ENCODE results near the gene TUB.

DNA sequence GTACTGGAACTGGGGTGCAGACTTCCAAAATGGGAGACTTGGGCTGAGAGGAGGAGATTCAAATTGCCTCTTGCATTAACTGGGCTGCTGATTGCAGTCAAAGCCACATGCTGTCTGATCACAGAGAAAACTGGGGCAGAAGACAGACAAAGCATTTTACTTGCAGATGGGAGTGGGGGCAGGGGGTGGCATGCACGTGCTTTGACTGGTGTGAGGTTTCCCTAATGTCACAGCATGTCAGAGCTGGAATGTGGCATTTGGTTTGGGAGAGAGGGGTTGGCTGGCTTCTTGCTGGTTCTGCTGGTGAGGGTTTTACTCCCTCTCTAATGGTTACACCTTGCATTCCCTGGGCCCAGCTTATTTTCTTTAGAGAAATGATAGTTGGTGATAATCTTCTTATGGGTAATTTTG is 2.9 kb downstream of the TUB start:
- TF ChIP-seq, protein P1, sequence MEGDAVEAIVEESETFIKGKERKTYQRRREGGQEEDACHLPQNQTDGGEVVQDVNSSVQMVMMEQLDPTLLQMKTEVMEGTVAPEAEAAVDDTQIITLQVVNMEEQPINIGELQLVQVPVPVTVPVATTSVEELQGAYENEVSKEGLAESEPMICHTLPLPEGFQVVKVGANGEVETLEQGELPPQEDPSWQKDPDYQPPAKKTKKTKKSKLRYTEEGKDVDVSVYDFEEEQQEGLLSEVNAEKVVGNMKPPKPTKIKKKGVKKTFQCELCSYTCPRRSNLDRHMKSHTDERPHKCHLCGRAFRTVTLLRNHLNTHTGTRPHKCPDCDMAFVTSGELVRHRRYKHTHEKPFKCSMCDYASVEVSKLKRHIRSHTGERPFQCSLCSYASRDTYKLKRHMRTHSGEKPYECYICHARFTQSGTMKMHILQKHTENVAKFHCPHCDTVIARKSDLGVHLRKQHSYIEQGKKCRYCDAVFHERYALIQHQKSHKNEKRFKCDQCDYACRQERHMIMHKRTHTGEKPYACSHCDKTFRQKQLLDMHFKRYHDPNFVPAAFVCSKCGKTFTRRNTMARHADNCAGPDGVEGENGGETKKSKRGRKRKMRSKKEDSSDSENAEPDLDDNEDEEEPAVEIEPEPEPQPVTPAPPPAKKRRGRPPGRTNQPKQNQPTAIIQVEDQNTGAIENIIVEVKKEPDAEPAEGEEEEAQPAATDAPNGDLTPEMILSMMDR (conservative IDR thresholded peaks at IDR 0.05; ENCODE audit: low read depth, low read length): no peak
- no peak for TF ChIP-seq EZH2 (IDR thresholded peaks at IDR 0.05; ENCODE audit: low read length, unreplicated experiment)
- TF ChIP-seq EZH2phosphoT487 (IDR thresholded peaks at IDR 0.05; ENCODE audit: borderline replicate concordance, low read length): no peak
